GM21381 (cell line): ENCODE measurements around the gene STX2.
A peak's percentile ranks its signal among the peaks of the same experiment; 100 is the strongest.
"Not testable (repeated sequence)": the region's sequence is repeated elsewhere in the genome, so short reads cannot be mapped to it uniquely, and the experiment has no call there.

Source experiments
- ATAC-seq: cut with Tn5 transposase; IDR thresholded peaks from one replicate; pipeline ENCODE4 v1.9.1; 2021; ENCODE audit warnings: mild to moderate bottlenecking, moderate library complexity; ENCODE audit not compliant: unreplicated experiment

The STX2 gene

DNA sequence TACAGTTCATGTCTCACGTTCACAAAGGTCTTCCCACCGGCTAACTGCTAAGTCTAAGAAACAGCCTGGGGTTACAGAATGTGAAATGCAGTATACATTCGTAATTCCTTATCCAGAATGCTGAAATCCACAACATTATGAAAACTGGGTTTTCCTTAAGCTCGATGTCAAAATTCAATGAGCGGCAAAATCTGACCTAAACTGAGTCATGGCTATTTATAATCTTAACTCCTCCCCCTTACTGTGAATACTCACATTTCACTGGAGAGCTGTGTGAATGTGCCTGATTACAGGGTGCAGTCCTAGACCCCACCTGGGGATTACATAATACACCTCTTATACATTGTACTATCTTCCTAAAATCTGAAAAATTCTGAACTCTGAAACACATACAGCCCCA lies 35.3 kb downstream of the STX2 start:
- no peak for ATAC-seq

DNA sequence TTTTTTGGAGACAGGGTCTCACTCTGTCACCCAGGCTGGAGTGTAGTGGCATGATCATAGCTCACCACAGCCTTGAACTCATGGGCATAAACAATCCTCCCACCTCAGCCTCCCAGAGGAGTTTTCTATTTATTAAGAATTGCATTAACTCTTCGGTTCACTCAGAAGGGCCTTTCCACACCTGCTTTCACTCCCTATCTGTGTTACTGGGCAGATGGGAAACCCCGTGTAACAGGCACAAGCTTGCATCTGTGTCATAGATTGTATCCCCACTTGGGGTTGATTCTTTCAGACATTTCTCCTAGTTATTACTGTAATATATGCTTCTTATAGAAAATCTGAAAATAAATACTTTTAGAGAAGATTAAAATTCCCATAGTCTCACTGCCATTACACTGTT lies 38.7 kb downstream of the STX2 start:
- ATAC-seq: no peak

GRCh38 chr12:130799051-130799450 lies 40.0 kb downstream of the STX2 start:
- ATAC-seq: no peak

GRCh38 chr12:130796985-130797686 lies 41.9 kb downstream of the STX2 start:
- ATAC-seq: peak; percentile 87

DNA sequence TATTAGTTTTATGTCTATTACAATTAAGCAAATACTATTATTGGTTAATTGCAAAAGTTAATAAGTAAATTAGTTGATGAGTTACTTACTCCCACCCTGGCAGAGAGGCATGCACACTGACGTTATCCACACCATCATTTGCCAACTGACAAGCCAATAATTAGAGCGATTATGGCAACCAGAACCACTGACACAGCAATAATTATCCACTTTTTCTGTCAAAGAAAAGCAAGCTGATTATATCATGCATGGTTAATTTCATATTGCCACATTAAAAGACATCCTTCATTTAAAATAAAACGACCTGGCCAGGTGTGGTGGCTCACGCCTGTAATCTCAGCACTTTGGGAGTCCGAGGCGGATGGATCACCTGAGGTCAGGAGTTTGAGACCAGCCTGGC lies 43.1 kb downstream of the STX2 start:
- no peak for ATAC-seq

GRCh38 chr12:130793554-130793849 lies 45.5 kb downstream of the STX2 start:
- no peak for ATAC-seq

- ATAC-seq: no peak
Measured at GRCh38 chr12:130792821-130793553, 46.1 kb downstream of the STX2 start.

- ATAC-seq: no peak
Measured at GRCh38 chr12:130791629-130792028, 47.4 kb downstream of the STX2 start.

DNA sequence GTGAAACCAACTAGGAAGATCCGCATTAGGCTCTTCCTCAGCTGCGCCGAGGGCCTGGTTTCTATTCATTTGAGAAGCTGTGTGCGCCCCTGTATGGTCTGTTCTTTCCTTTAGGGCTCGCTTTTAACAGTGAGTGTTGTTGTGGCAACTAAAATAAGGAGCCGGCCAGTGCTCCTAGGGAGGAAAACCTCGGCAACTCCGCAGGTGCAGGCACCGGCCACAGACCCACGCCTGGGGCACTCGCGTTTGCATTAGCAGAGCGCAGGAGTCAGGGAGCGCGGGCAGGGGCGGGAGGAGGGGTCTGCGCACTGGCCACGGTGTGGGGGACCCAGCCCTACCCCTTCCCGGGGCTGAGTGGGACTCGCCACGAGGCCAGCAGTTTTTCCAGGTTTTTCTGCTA lies 50.5 kb downstream of the STX2 start:
- no peak for ATAC-seq

- no peak for ATAC-seq
Measured at GRCh38 chr12:130787445-130788410, 51.3 kb downstream of the STX2 start.

GRCh38 chr12:130787041-130787440 lies 52.0 kb downstream of the STX2 start:
- no peak for ATAC-seq

DNA sequence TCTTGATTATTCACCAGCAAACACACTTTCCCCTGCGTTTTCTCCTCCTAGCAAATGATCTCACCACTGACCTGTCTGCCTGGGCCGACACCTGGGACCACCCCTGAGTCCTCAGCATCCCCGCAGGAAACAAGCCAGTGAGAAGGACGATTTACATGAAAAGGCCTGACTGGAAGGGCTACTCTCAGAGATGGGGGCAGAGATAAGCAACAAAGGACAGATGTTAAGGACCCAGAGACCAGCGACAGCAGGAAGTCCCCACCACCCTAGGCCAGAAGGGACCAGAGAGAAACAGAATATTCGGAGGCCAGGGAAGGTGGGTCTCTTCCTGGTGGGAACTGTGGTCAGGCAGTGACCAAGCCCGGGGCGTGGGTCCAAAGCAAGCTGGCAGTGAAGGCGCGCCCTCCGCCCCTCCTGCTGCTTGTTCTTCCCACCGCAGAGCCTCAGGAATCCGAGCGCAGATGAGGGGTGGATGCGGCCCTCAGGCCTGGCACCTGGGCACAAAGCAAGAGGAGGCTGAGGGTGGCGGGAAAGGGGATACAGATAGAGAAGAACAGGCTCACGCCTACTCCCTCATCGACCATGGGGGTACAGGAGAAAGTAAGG lies 55.8 kb downstream of the STX2 start:
- ATAC-seq: no peak

GRCh38 chr12:130782245-130782644 lies 56.8 kb downstream of the STX2 start:
- ATAC-seq: not testable (repeated sequence)

DNA sequence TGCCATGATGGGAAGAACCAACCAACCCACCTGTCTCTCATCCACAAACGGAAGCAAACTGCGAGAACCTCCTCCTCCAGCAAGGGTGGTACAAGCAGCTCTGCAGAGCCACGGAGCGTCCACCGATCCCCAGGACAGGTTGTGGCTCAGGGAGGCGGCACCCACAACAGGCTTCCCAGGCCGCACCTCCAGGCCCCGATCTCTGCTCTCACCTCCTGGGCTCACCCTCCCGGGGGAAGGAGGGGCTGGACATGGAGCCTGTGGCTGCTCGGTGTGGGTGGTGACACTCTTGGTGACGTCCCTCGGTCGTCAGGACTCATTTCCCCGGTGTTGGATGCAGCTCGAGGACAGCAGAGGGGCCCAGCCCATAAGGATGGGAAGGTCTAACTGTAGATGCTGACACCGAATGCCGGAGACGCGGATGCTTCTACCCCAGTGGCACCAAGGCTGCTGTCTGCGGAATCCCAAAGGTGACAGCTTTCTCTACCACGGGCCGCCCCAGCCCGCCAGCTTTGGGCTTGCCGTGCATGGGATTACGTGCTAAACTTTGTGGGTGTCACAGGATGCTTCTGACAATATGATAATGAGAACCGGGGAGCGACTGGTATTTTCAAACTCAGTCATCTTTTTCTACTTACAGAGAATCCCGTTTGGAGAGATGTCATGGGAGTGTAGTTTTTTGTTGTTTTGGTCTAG lies 58.0 kb downstream of the STX2 start:
- ATAC-seq: no peak

DNA sequence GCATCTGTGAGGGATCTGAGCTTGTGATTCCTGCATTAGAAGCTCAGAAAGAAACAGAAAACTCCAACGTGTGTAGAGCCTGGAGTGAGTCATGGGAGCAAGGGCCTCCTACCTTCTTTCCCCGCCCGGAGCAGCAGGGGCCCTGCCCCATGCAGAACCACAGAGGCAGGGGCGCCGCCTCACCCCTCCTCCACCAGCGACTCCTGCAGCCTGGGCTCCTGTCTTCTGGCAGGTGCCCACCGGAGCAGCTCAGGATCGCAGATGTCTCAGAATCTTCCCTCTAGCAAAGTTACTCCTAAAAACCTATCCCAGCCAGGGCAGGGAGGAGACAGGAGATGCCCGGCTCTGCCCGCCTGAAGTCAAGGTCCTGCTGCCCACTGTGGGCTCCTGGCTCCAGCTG lies 58.7 kb downstream of the STX2 start:
- no peak for ATAC-seq

DNA sequence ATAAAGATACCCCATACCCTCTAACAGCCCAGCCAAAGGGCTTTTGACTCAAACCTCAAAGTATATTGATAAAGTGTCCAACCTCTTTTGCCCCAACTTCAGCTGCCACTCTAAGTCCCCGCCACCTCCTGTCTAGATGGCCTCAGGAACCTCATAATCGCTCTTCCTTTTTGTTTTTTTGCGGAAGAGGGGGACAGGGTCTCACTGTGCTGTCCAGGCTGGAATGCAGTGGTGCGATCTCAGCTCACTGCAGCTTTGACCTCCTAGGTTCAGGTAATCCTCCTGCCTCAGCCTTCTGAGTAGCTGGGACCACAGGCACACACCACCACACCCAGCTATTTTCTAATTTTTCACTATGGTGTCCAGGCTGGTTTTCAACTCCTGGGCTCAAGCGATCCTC lies 60.3 kb downstream of the STX2 start:
- no peak for ATAC-seq

GRCh38 chr12:130776857-130777339 lies 62.2 kb downstream of the STX2 start:
- no peak for ATAC-seq

GRCh38 chr12:130775953-130776856 lies 62.8 kb downstream of the STX2 start:
- no peak for ATAC-seq

DNA sequence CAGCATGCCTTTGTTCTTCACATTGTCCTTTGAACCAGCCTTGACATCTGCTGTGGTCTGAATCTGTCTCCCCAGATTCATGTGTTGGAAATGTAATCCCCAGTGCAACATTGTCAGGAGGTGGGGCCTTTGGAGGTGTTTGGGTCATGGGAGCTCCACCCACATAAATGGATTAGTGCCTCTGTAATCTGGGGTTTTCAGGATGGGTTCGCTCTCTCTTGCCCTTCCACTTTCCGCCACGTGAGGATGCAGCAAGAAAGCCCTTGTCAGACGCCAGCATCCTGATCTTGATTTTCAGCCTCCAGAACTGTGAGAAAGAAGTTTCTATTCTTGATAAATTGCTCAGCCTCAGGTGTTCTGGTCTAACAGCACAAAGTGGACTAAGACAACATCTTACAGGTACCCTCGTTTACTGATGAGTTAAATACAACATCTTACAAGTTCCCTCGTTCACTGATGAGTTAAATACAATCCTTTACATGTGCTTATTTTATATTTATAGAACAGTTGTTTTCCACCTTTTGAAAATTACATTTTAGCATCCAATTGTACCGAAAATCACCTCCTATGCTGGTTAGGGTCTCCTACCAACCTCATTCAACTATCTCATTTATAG lies 68.5 kb downstream of the STX2 start:
- no peak for ATAC-seq
